ENCODE results near the gene PSMD5. TPM values are rescaled to one million over a fixed set of nuclear protein-coding genes. Genes with fewer than 3 reads are reported as not detected.

PSMD5 gene
- total RNA-seq, 1 experiment from 2014 or later: 54.1 TPM

GRCh38 chr9:120780367-120780766 is 62.4 kb downstream of the PSMD5 start:
- DNase-seq: no peak
- H3K4me1 ChIP-seq: no peaks in the 10 kb centered on the region
- peaks cover 43% of the 10 kb centered on the region for H3K36me3 ChIP-seq
- H3K4me3 ChIP-seq: no peak overlapping the region
- no peaks in the 10 kb centered on the region for H3K9me3 ChIP-seq (replicated peaks)
- H3K27ac ChIP-seq: no peak overlapping the region
- no peaks in the 10 kb centered on the region for H3K27me3 ChIP-seq

GRCh38 chr9:120779227-120779626 is 63.5 kb downstream of the PSMD5 start:
- peaks cover 45% of the 10 kb centered on the region for H3K36me3 ChIP-seq
- no peak overlapping the region for H3K27ac ChIP-seq
- no peaks in the 10 kb centered on the region for H3K4me1 ChIP-seq
- no peaks in the 10 kb centered on the region for H3K9me3 ChIP-seq (replicated peaks)
- DNase-seq: no peak
- H3K27me3 ChIP-seq: no peaks in the 10 kb centered on the region
- H3K4me3 ChIP-seq: no peak overlapping the region

DNA sequence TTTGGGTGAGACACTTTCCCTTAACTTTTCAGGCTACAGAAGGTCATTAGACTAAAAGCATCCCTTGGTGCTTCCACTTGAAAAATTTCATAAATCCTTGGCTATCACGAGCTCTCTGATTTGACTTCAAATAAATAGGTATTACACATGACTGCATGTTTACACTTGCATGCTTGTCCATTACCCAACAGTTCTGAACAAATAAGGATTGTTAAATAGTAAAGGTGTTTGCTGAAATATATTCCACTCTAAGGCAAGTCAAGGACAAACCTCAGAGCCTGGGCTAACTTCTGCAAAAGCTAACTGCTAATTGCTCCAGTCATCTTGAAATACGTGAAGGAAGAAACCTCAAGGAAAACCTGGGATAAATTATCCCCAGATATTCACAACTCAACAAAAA is 64.0 kb downstream of the PSMD5 start:
- H3K9me3 ChIP-seq (replicated peaks): no peaks in the 10 kb centered on the region
- no peaks in the 10 kb centered on the region for H3K27me3 ChIP-seq
- H3K4me3 ChIP-seq: no peak overlapping the region
- H3K4me1 ChIP-seq: no peaks in the 10 kb centered on the region
- no peak overlapping the region for H3K27ac ChIP-seq
- peaks cover 46% of the 10 kb centered on the region for H3K36me3 ChIP-seq
- DNase-seq: no peak

- Histone ChIP-seq H3K4me3 (no peak overlapping the region), H3K27ac (no peak overlapping the region), H3K36me3 (peaks cover 57% of the 10 kb centered on the region), H3K4me1 (no peaks in the 10 kb centered on the region), H3K9me3 (replicated peaks) (no peaks in the 10 kb centered on the region), H3K27me3 (no peaks in the 10 kb centered on the region)
- no peak for DNase-seq
Measured at GRCh38 chr9:120777229-120777628, 65.5 kb downstream of the PSMD5 start.

DNA sequence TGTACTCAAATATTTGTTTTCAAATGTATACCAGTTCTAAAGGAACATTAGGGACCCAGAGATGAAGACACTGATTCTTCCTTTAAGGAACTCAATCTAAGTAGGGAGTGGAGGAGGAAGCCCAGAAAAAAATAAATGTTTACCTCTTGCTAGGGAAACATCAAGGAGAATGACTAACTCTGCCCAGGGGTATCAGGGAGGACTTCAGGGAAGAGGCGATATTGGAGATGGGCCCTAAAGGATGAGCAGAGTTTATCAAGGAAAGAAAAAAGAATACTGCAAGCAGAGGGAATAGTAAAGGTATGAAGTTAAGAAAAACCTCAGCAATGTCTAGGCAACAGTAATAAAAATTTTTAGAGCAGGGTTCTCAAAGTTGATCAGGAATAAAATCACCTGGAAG is 65.9 kb downstream of the PSMD5 start:
- no peaks in the 10 kb centered on the region for H3K9me3 ChIP-seq (replicated peaks)
- no peak overlapping the region for H3K4me3 ChIP-seq
- H3K4me1 ChIP-seq: no peaks in the 10 kb centered on the region
- no peak overlapping the region for H3K27ac ChIP-seq
- DNase-seq: no peak
- peaks cover 60% of the 10 kb centered on the region for H3K36me3 ChIP-seq
- no peaks in the 10 kb centered on the region for H3K27me3 ChIP-seq

GRCh38 chr9:120775859-120776258 is 66.9 kb downstream of the PSMD5 start:
- Histone ChIP-seq H3K4me3 (no peak overlapping the region), H3K4me1 (no peaks in the 10 kb centered on the region), H3K27ac (no peak overlapping the region), H3K9me3 (replicated peaks) (no peaks in the 10 kb centered on the region), H3K27me3 (no peaks in the 10 kb centered on the region), H3K36me3 (peaks cover 64% of the 10 kb centered on the region)
- no peak for DNase-seq

DNA sequence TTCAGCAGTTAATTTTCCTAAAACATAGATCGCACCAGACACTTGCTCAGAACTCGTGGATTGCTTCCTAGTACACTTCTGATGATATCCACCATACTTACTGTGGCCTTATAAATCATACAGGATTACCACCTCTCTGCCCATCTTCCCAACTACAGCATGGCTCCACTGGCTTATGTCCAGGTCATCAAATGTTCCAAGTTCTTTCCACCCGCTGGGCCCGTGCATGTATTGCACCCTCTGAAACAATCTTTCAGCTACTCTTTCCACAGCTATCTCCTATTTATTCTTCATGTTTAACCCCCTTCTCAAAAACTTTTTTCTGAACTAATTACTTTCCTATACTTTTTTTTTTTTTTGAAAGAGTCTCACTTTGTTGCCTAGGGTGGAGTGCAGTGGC is 68.0 kb downstream of the PSMD5 start:
- Histone ChIP-seq H3K4me3 (no peak overlapping the region), H3K36me3 (peaks cover 66% of the 10 kb centered on the region), H3K27ac (no peak overlapping the region), H3K27me3 (no peaks in the 10 kb centered on the region), H3K4me1 (no peaks in the 10 kb centered on the region), H3K9me3 (replicated peaks) (no peaks in the 10 kb centered on the region)
- DNase-seq: no peak

DNA sequence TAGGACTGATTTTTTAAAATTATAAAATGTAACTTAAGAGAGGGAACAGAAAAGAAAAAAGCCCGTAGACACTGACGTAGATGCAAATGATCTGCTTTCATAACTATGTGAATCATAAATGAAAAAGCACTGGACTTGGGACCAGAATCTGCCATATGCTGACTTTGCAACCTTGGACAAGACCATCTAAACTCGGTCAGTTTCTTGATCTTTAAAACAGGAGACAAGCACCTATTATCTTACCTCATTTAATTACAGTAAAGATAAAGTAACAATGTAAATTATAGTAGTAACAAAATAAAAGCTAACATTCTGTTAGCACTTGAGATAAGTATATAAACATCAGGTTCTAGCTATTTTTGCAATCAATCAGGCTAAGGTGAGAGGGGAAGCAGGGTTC is 69.5 kb downstream of the PSMD5 start:
- no peaks in the 10 kb centered on the region for H3K9me3 ChIP-seq (replicated peaks)
- no peaks in the 10 kb centered on the region for H3K4me1 ChIP-seq
- H3K27ac ChIP-seq: no peak overlapping the region
- no peak for DNase-seq
- H3K4me3 ChIP-seq: no peak overlapping the region
- peaks cover 75% of the 10 kb centered on the region for H3K36me3 ChIP-seq
- no peaks in the 10 kb centered on the region for H3K27me3 ChIP-seq

- no peaks in the 10 kb centered on the region for H3K27me3 ChIP-seq
- H3K4me1 ChIP-seq: no peaks in the 10 kb centered on the region
- H3K4me3 ChIP-seq: no peak overlapping the region
- H3K9me3 ChIP-seq (replicated peaks): no peaks in the 10 kb centered on the region
- H3K36me3 ChIP-seq: peaks cover 77% of the 10 kb centered on the region
- no peak overlapping the region for H3K27ac ChIP-seq
- DNase-seq: no peak
Measured at GRCh38 chr9:120770931-120771330, 71.8 kb downstream of the PSMD5 start.

DNA sequence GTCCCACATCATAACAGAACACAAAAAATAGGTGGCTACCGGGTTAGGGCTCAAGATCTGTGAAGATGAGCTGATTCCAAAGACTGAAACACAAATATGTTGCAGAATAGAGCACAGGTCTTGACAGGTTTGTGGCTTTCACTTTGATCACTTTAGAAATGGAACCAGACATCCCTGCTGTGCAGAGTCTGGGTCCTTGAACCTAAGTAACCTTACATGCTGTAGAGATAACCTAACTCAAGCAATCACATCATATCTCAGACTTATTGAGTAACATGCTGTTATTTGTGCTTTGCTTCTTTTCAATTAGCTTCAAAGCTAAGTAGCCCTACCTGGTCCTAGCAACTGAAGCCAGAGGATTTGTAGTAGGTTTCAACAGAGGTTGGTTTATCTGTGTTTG is 73.8 kb downstream of the PSMD5 start:
- Histone ChIP-seq H3K4me1 (no peaks in the 10 kb centered on the region), H3K9me3 (replicated peaks) (no peaks in the 10 kb centered on the region), H3K27ac (no peak overlapping the region), H3K4me3 (no peak overlapping the region), H3K36me3 (peaks cover 78% of the 10 kb centered on the region), H3K27me3 (no peaks in the 10 kb centered on the region)
- DNase-seq: no peak

GRCh38 chr9:120768247-120768646 is 74.5 kb downstream of the PSMD5 start:
- H3K9me3 ChIP-seq (replicated peaks): no peaks in the 10 kb centered on the region
- H3K36me3 ChIP-seq: peaks cover 79% of the 10 kb centered on the region
- H3K4me3 ChIP-seq: no peak overlapping the region
- no peak for DNase-seq
- no peaks in the 10 kb centered on the region for H3K4me1 ChIP-seq
- no peaks in the 10 kb centered on the region for H3K27me3 ChIP-seq
- H3K27ac ChIP-seq: no peak overlapping the region

GRCh38 chr9:120767451-120767850 is 75.3 kb downstream of the PSMD5 start:
- H3K36me3 ChIP-seq: peaks cover 77% of the 10 kb centered on the region
- H3K27me3 ChIP-seq: no peaks in the 10 kb centered on the region
- H3K27ac ChIP-seq: no peak overlapping the region
- H3K4me1 ChIP-seq: no peaks in the 10 kb centered on the region
- DNase-seq: no peak
- H3K9me3 ChIP-seq (replicated peaks): no peaks in the 10 kb centered on the region
- H3K4me3 ChIP-seq: no peak overlapping the region

Other genes starting within 250 kb of the PSMD5 start
- gene MEGF9, start 128.5 kb downstream of the PSMD5 start, total RNA-seq (2014; rRNA removed; shearing (Covaris generic)): 10.1 and 12.8 TPM in 2 replicates
- 34.5 and 43.6 TPM in 2 replicates for gene FBXW2, start 49.5 kb downstream of the PSMD5 start, total RNA-seq (2014; rRNA removed; shearing (Covaris generic))
- gene PHF19, start 34.3 kb upstream of the PSMD5 start, total RNA-seq (2014; rRNA removed; shearing (Covaris generic)): 20.2 and 24.1 TPM in 2 replicates
- gene TRAF1, start 83.9 kb upstream of the PSMD5 start, total RNA-seq (2014; rRNA removed; shearing (Covaris generic)): 0.25 and 0.26 TPM in 2 replicates
- 2.6 and 3.0 TPM in 2 replicates for gene C5, start 207.4 kb upstream of the PSMD5 start, total RNA-seq (2014; rRNA removed; shearing (Covaris generic))
- 32.8 and 40.6 TPM in 2 replicates for gene CNTRL, start 232.0 kb upstream of the PSMD5 start, total RNA-seq (2014; rRNA removed; shearing (Covaris generic))